AG10803 (cell line): ENCODE results near the gene CWH43.
A peak's percentile ranks its signal among the peaks of the same experiment; 100 is the strongest.

ENCODE experiments used
- DNase-seq: peaks from one replicate; pipeline ENCODE4 v3.0.0; 2010; ENCODE audit warnings: low read depth
- H3K4me3 ChIP-seq: 2 replicates; pipeline ENCODE4 v1.5.1; 2011; ENCODE audit warnings: mild to moderate bottlenecking, low read length, control low read depth
- TF ChIP-seq, protein P1 (sequence below): conservative IDR thresholded peaks from 2 replicates; pipeline ENCODE4 v1.5.1; 2011; ENCODE audit warnings: mild to moderate bottlenecking, low read length, control low read depth, inconsistent platforms

CWH43 gene

DNA sequence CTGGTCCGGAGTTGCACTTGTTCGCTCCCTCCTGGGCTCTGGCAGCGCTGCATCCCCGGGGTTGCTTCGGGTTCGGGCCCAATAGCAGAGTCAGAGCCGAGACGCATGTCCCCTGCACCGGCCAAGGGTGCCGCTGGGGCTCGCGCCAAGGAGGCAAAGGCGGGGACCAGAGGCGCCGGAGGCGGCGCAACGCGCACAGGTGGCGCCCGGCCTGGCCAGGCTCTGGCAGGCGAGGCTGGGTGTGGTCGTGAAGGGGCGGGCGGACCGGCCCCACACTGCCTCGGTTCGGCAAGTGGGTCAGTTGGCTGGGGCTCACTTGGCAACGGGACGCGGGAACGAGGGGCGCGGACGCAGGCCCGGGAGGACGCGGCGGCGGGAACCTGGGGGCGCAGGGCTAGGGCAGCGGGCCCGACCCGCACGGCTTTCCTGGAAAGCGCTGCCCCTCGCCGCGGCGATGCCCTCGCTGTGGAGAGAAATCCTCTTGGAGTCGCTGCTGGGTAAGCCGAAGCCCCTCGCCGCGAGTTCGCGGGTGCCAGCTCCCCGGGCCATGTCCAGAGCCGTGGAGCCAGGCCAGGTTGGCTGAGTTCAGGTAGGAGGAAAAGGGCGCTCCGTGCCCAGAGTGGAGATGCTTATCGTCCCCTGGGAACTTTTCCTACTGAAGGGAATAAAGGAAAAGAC is at the start of gene CWH43:
TSS of gene CWH43 (plus strand) at position 300 of the 678 bp plus-strand sequence. CDS start at position 455, 155 bp downstream.
- TF ChIP-seq, protein P1, sequence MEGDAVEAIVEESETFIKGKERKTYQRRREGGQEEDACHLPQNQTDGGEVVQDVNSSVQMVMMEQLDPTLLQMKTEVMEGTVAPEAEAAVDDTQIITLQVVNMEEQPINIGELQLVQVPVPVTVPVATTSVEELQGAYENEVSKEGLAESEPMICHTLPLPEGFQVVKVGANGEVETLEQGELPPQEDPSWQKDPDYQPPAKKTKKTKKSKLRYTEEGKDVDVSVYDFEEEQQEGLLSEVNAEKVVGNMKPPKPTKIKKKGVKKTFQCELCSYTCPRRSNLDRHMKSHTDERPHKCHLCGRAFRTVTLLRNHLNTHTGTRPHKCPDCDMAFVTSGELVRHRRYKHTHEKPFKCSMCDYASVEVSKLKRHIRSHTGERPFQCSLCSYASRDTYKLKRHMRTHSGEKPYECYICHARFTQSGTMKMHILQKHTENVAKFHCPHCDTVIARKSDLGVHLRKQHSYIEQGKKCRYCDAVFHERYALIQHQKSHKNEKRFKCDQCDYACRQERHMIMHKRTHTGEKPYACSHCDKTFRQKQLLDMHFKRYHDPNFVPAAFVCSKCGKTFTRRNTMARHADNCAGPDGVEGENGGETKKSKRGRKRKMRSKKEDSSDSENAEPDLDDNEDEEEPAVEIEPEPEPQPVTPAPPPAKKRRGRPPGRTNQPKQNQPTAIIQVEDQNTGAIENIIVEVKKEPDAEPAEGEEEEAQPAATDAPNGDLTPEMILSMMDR = no peak
- H3K4me3 ChIP-seq = no peak within 1 kb of the TSS
- no peak for DNase-seq

DNA sequence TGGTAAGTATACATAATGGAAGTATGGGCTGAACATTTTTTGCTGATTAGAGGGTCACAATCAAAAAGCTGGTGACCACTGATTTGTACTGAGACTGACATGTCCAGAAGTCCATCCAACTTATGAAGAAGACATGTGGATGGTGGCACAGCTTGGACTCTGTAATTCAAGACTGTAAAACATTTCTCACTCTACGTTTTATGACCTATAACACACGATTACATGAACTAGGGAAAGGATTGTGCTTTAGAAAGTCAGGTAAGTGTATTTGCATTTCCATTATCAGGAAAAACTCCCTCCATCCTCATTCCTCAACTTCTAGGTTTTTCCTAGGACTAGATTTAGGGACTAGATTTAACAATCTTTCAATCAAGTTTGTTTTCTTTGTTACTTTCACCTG is 49.0 kb upstream of the CWH43 start:
- DNase-seq = no peak
- TF ChIP-seq, protein P1 = no peak
- H3K4me3 ChIP-seq = no peak overlapping the region

DNA sequence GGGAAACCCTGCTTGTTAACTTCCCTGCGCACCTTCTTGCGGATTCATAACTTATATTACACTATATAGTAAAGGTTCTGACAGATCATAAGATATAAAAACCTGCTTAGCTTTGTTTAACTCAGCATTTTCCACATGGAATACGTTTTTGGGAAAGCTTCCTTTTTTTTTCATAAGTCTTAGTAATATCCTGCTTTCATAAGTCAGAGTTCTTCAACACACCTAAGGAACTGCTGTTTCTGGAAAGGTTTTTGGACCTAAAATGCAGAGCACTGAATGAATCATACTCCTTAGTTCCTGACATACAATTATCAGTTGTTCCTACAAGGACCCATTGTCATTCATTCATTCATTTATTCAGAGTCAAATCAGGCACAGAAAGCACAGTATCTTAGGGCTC is 47.2 kb upstream of the CWH43 start:
- TF ChIP-seq, protein P1 = no peak
- H3K4me3 ChIP-seq = no peak overlapping the region
- DNase-seq = no peak

DNA sequence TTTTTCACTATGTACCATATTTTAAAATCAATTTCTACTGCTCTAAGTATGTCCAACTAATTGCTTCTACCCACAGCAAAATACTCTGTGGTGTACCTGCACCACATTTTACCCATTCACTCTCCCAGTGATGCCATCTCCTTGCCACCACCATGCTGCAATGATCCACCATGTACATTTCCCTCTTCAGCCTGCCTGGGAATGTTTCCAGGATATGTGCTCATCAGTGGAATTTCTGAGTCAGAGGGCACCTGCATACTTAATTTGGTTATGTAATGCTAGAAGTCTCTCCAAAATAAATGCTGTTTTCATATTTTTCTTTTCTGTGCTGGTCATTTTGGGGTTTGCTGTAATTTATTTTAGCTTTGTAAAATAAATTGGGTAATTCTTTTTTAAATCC is 46.3 kb upstream of the CWH43 start:
- TF ChIP-seq, protein P1 = no peak
- peak; percentile 71 for DNase-seq
- H3K4me3 ChIP-seq = no peak overlapping the region

DNA sequence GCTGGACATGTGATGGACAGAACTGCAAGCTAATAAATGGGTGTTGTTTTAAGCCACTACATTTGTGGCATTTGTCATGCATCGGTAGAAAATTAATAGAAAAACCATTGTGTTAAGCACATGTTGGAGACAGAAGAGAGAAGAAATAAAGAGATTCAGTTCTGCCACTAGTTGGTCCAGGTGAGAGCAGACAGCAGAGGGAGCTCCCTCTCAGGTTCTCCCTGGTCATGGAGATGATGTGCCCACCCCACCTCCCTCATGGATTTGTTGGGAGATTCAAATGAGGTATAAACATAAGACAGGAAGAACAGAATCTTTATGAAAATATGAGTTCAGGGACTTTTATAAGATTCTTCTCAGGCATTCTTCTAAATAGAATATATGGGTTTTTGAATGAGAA is 42.7 kb upstream of the CWH43 start:
- H3K4me3 ChIP-seq = no peak overlapping the region
- DNase-seq = no peak
- TF ChIP-seq, protein P1 = no peak

DNA sequence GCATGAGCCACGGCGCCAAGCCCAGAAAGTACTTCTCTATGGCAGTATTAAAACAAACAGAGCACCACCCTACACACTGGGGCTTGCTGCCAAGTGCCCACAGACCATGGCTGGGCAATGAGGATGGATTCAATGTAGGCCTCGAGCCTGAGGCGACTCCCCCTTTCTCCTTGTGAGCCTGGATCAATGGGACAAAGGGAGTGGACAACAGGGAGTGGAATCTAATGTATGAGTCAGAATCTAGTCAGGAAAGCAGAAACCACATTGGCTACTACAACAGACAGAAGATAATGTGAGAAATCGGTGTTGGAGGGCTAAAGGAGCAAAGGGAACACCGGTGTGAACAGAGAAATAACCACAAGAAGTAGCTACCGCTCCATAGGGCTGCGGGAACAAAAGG is 41.8 kb upstream of the CWH43 start:
- no peak overlapping the region for H3K4me3 ChIP-seq
- TF ChIP-seq, protein P1 = no peak
- DNase-seq = no peak

DNA sequence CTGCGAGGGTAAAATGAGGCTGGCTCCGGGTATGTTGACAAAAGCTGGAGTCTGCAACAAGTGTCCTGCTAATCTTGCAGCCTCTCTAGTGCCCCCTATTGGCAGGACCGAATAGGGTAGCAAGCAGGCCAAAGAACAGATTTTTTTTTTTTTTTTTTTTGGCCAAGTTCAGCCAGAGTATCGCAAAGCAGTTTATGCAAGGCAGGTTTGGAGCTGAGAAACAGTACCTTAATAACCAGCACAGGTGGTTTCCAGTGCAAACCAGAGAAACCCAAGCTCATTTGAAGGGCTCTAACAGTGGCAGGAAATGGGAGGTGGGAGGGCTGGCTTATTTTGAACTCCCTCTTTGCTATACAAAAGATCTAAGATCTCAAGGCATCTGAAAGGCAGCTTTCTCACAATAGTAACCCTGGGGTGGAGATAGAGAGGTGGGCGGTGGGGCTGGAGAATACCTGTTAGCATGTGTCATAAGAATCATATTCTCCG is 41.3 kb upstream of the CWH43 start:
- TF ChIP-seq, protein P1 = peak; percentile 31
- no peak for DNase-seq

More for the DNA sequence above, 41.3 kb upstream of the CWH43 start:
- H3K4me3 ChIP-seq = no peak overlapping the region
